Smooth muscle cell (in vitro differentiated cells): ENCODE results near the gene VPS9D1. TPM values are rescaled to one million over a fixed set of nuclear protein-coding genes. Genes with fewer than 3 reads are reported as not detected.

Source experiments
- DNase-seq: peaks from one replicate; lab custom pipeline; 2025; ENCODE audit not compliant: unreplicated experiment; lab: John Stamatoyannopoulos, UW
- H2AFZ ChIP-seq: fragments of 200-600 bp; sonication (generic); 2 replicates; pipeline ENCODE4 v1.6.0; 2016; ENCODE audit warnings: antibody characterized with exemption, low read depth, mild to moderate bottlenecking
- H3F3A ChIP-seq: fragments of 200-600 bp; sonication (generic); 2 replicates; pipeline ENCODE4 v1.6.0; 2017; ENCODE audit warnings: antibody characterized with exemption, low read depth
- H3K27ac ChIP-seq: fragments of 200-600 bp; sonication (generic); 2 replicates; pipeline ENCODE4 v1.5.1; 2016; ENCODE audit warnings: low read depth, mild to moderate bottlenecking
- H3K27me3 ChIP-seq: fragments of 200-600 bp; sonication (generic); 2 replicates; pipeline ENCODE4 v1.6.1; 2016; ENCODE audit warnings: low read depth, mild to moderate bottlenecking
- H3K36me3 ChIP-seq: fragments of 200-600 bp; sonication (generic); 2 replicates; pipeline ENCODE4 v1.5.1; 2016; ENCODE audit warnings: low read depth
- H3K4me1 ChIP-seq: fragments of 200-600 bp; sonication (generic); 2 replicates; pipeline ENCODE4 v1.5.1; 2016; ENCODE audit warnings: low read depth
- H3K4me2 ChIP-seq: fragments of 200-600 bp; sonication (generic); 2 replicates; pipeline ENCODE4 v1.6.0; 2016; ENCODE audit warnings: mild to moderate bottlenecking
- H3K4me3 ChIP-seq: fragments of 200-600 bp; sonication (generic); 2 replicates; pipeline ENCODE4 v1.5.1; 2016; ENCODE audit warnings: mild to moderate bottlenecking
- H3K79me2 ChIP-seq: fragments of 200-600 bp; sonication (generic); 2 replicates; pipeline ENCODE4 v1.6.0; 2016; ENCODE audit warnings: low read depth, mild to moderate bottlenecking
- H3K9ac ChIP-seq: fragments of 200-600 bp; sonication (generic); 2 replicates; pipeline ENCODE4 v1.6.0; 2016; ENCODE audit warnings: low read depth
- H3K9me3 ChIP-seq: fragments of 200-600 bp; sonication (generic); replicated peaks from 2 replicates; pipeline ENCODE4 v1.5.1; 2016; ENCODE audit warnings: low read depth
- H4K20me1 ChIP-seq: fragments of 200-600 bp; sonication (generic); 2 replicates; pipeline ENCODE4 v1.6.0; 2016; ENCODE audit warnings: low read depth
- CTCF ChIP-seq: fragments of 200-600 bp; sonication (generic); IDR thresholded peaks from 2 replicates; pipeline ENCODE4 v1.5.1; 2017; ENCODE audit warnings: borderline replicate concordance, mild to moderate bottlenecking, antibody characterized with exemption; ENCODE audit not compliant: insufficient read depth, poor library complexity, severe bottlenecking
- WGBS: methylation state at CpG from one replicate; pipeline ENCODE4 v1.1.7; 2016; ENCODE audit warnings: low lambda C conversion rate; 5-methylcytosine and 5-hydroxymethylcytosine counted together
- polyA plus RNA-seq: library from polyadenylated mRNA; unstranded; fragments of >200 nt; fragmentation: Nextera tagmentation; extraction: Ambion mirVana; gene quantifications from 2 replicates; pipeline ENCODE4 v1.2.1, GENCODE V29; 2016
- total RNA-seq: library from RNA; depleted of rRNA; stranded (reverse); fragments of >200 nt; gene quantifications from 2 replicates; pipeline ENCODE4 v1.2.3, GENCODE V29; 2014

Gene VPS9D1
- total and polyA plus RNA-seq, 2 experiments from 2014 or later, result 10.6 to 15.7 TPM

GRCh38 chr16:89738538-89739317 is 18.0 kb upstream of the VPS9D1 start:
- Histone ChIP-seq H3K36me3 (peaks cover 6% of the 10 kb centered on the region), H3K4me3 (no peak overlapping the region), H3K4me1 (no peaks in the 10 kb centered on the region), H2AFZ (no peak overlapping the region), H3F3A (no peaks in the 10 kb centered on the region), H4K20me1 (peaks cover 6% of the 10 kb centered on the region), H3K4me2 (no peak overlapping the region), H3K79me2 (no peaks in the 10 kb centered on the region), H3K27ac (no peak overlapping the region), H3K9me3 (no peaks in the 10 kb centered on the region), H3K9ac (no peak overlapping the region), H3K27me3 (no peaks in the 10 kb centered on the region)
- no peak for DNase-seq
- 97% methylated on average over 20 of the region's 20 CpGs for WGBS
- TF ChIP-seq CTCF, result no peak

GRCh38 chr16:89738072-89738377 is 17.3 kb upstream of the VPS9D1 start:
- no peaks in the 10 kb centered on the region for H3F3A ChIP-seq
- DNase-seq, result no peak
- no peaks in the 10 kb centered on the region for H3K27me3 ChIP-seq
- no peak overlapping the region for H3K4me2 ChIP-seq
- H3K79me2 ChIP-seq, result no peaks in the 10 kb centered on the region
- no peak overlapping the region for H3K4me3 ChIP-seq
- no peaks in the 10 kb centered on the region for H3K9me3 ChIP-seq
- no peaks in the 10 kb centered on the region for H3K4me1 ChIP-seq
- 96% methylated on average over 14 of the region's 14 CpGs for WGBS
- H3K27ac ChIP-seq, result no peak overlapping the region
- no peak for TF ChIP-seq CTCF
- H2AFZ ChIP-seq, result no peak overlapping the region
- peaks cover 9% of the 10 kb centered on the region for H3K36me3 ChIP-seq
- peaks cover 6% of the 10 kb centered on the region for H4K20me1 ChIP-seq
- H3K9ac ChIP-seq, result no peak overlapping the region

- TF ChIP-seq CTCF, result no peak
- H3K27me3 ChIP-seq, result no peaks in the 10 kb centered on the region
- H3K9ac ChIP-seq, result no peak overlapping the region
- H3K4me1 ChIP-seq, result no peaks in the 10 kb centered on the region
- peaks cover 6% of the 10 kb centered on the region for H4K20me1 ChIP-seq
- no peak overlapping the region for H2AFZ ChIP-seq
- peaks cover 9% of the 10 kb centered on the region for H3K36me3 ChIP-seq
- no peaks in the 10 kb centered on the region for H3F3A ChIP-seq
- H3K4me2 ChIP-seq, result no peak overlapping the region
- no peak overlapping the region for H3K27ac ChIP-seq
- H3K79me2 ChIP-seq, result no peaks in the 10 kb centered on the region
- H3K9me3 ChIP-seq, result no peaks in the 10 kb centered on the region
- no peak for DNase-seq
- no peak overlapping the region for H3K4me3 ChIP-seq
- 97% methylated on average over 20 of the region's 20 CpGs for WGBS
Observed at GRCh38 chr16:89737341-89738071, 16.8 kb upstream of the VPS9D1 start.
